OCI-LY7 (cell line): ENCODE measurements around the gene SAYSD1.

Experiments
- EZH2phosphoT487 ChIP-seq: fragments of 200-600 bp; sonication (generic); IDR thresholded peaks from 2 replicates; pipeline ENCODE4 v1.6.1; 2018; ENCODE audit warnings: low read depth, borderline replicate concordance, mild to moderate bottlenecking, mixed run types, antibody characterized with exemption, low read length, moderate library complexity, mixed read lengths
- TF ChIP-seq, protein P1 (sequence below): fragments of 200-600 bp; sonication (generic); conservative IDR thresholded peaks from 2 replicates; pipeline ENCODE4 v1.5.1; 2014; ENCODE audit warnings: mild to moderate bottlenecking, antibody characterized with exemption, low read length, moderate library complexity, mixed read lengths

DNA sequence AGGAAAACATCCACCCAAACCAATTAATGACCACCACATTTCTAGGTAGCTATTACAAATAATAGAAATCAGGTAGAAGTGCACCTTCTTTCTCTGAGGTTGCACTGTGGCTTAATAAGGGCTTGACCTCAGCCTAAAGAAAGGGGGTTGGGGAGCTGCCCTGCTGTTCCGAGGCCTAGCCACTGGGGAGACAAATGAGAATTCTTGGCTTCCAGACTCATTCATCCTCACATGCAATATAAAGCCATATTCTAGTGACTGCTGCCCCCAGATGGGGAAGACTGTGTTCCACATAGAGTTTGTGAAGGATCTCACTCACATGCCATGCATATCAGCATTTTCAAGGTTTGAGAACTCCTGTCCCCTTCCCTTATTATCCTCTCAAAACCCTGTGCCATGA, 22.9 kb downstream of the SAYSD1 start:
- TF ChIP-seq, protein P1, sequence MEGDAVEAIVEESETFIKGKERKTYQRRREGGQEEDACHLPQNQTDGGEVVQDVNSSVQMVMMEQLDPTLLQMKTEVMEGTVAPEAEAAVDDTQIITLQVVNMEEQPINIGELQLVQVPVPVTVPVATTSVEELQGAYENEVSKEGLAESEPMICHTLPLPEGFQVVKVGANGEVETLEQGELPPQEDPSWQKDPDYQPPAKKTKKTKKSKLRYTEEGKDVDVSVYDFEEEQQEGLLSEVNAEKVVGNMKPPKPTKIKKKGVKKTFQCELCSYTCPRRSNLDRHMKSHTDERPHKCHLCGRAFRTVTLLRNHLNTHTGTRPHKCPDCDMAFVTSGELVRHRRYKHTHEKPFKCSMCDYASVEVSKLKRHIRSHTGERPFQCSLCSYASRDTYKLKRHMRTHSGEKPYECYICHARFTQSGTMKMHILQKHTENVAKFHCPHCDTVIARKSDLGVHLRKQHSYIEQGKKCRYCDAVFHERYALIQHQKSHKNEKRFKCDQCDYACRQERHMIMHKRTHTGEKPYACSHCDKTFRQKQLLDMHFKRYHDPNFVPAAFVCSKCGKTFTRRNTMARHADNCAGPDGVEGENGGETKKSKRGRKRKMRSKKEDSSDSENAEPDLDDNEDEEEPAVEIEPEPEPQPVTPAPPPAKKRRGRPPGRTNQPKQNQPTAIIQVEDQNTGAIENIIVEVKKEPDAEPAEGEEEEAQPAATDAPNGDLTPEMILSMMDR: no peak; the same call in 1 of the 2 replicates
- no peak for TF ChIP-seq EZH2phosphoT487
